ENCODE results near the gene ZNF33A. TPM values are rescaled to one million over a fixed set of nuclear protein-coding genes. Genes with fewer than 3 reads are reported as not detected.

The ZNF33A gene
- total and polyA plus RNA-seq, 2 donors (not counting 3 experiments of a cell fraction or from before 2014, with no cell fraction given): 4.6 to 13.2 TPM

DNA sequence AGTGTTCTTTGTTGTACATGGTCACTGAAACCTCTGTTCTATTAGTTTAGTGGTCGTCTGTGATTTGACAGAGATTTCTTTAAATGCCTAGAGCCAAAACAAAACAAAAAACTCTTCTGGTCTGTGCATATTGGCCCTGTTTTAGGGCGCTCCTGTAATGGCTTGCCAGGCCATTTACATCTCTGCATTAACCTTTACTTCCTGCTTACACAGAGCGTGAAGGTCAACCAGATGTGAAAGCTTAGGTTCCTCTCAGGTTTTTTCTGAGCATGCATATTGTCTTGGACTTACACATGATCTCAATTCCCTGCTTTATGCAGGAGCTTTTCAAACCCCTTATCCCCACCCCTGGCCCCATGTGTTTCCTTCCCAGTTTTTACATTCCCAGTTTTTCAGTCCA lies 93.3 kb downstream of the ZNF33A start:
- H3K9me1 ChIP-seq (replicated peaks; ENCODE audit: control insufficient read depth, extremely low read depth, insufficient read depth, low read length): no peaks in the 10 kb centered on the region
- H3K4me3 ChIP-seq (replicated peaks in 1 of 3; ENCODE audit: insufficient read depth in 1 of 3, low read depth in 1 of 3, low read length in 3 of 3): no peak overlapping the region
- no peaks in the 10 kb centered on the region for H3K9me3 ChIP-seq (replicated peaks; ENCODE audit: control insufficient read depth, insufficient read depth, low read length)
- dilution Hi-C loops (cut with MboI; ENCODE audit: extremely low pct_ligation_motif_present, low sequenced_read_pairs): no loop called here
- H3K4me1 ChIP-seq (ENCODE audit: control insufficient read depth, extremely low read depth, insufficient read depth, low read length): no peaks in the 10 kb centered on the region
- H4K20me1 ChIP-seq (replicated peaks; ENCODE audit: control insufficient read depth, extremely low read depth, insufficient read depth, low read length): no peaks in the 10 kb centered on the region
- DNase-seq (ENCODE audit: low read depth, low spot score) (no peak), FAIRE-seq (no peak)
- ChIA-PET CTCF (no interaction called here), POLR2A (no interaction called here)
- no peak overlapping the region for H3K4me2 ChIP-seq (ENCODE audit: insufficient read depth, low read length)
- TF ChIP-seq CTCF (IDR thresholded peaks at IDR 0.05; ENCODE audit: extremely low read depth in 1 of 2, insufficient read depth in 1 of 2, low read depth in 1 of 2, low read length in 2 of 2): no peak
- TF ChIP-seq JUN (IDR thresholded peaks at IDR 0.05; ENCODE audit: borderline replicate concordance, insufficient read depth, insufficient read length, low read depth): no peak
- no peak for TF ChIP-seq POLR2A (IDR thresholded peaks at IDR 0.05; ENCODE audit: low read depth, low read length)
- TF ChIP-seq GATA2 (IDR thresholded peaks at IDR 0.05; ENCODE audit: insufficient read depth, insufficient read length, low read depth, low read length): no peak
- no peak for TF ChIP-seq POLR2AphosphoS5 (IDR thresholded peaks at IDR 0.05; ENCODE audit: insufficient read depth, low read depth, low read length)
- no peak for TF ChIP-seq FOS (IDR thresholded peaks at IDR 0.05; ENCODE audit: borderline replicate concordance, insufficient read depth, low read length)
- no peak for TF ChIP-seq EZH2 (IDR thresholded peaks at IDR 0.05; ENCODE audit: borderline replicate concordance, low read depth, low read length, severe bottlenecking)
- no peak for TF ChIP-seq MYC (IDR thresholded peaks at IDR 0.05; ENCODE audit: low read depth, low read length)
- no peak for TF ChIP-seq MAX (IDR thresholded peaks at IDR 0.05; ENCODE audit: insufficient read depth, insufficient read length)
- H3K27ac ChIP-seq (ENCODE audit: insufficient read depth, low read depth, low read length): no peak overlapping the region
- intact Hi-C loops (cut with micrococcal nuclease): no loop called here
- H2AFZ ChIP-seq (ENCODE audit: low read depth, low read length): no peak overlapping the region
- peaks cover 0 to 2% of the 10 kb centered on the region in 2 experiments for H3K36me3 ChIP-seq (ENCODE audit: control insufficient read depth in 2 of 2, extremely low read depth in 1 of 2, insufficient read depth in 2 of 2, low read length in 2 of 2)
- H3K27me3 ChIP-seq (ENCODE audit: control insufficient read depth in 2 of 2, insufficient read depth in 2 of 2, low read length in 2 of 2): no peaks in the 10 kb centered on the region
- H3K9ac ChIP-seq (replicated peaks; ENCODE audit: extremely low read depth, insufficient read depth, low read length): no peak overlapping the region
- no peaks in the 10 kb centered on the region for H3K79me2 ChIP-seq (ENCODE audit: control insufficient read depth, insufficient read depth, low read length)
- no TSS peak for BruUV-seq (replicated peaks)

Data from endothelial cell of umbilical vein (primary cell).